Skeletal muscle tissue (tissue), 5 donors: ENCODE measurements around the gene ZFR. TPM values are rescaled to one million over a fixed set of nuclear protein-coding genes. Genes with fewer than 3 reads are reported as not detected.

Source experiments
- H3K27ac ChIP-seq: one replicate; pipeline ENCODE4 v1.7.0; 2013; ENCODE audit warnings: mild to moderate bottlenecking, low read depth, low read length, inconsistent platforms
- H3K27me3 ChIP-seq, 3 donors: one replicate each; pipeline ENCODE4 v1.7.0; 2013; ENCODE audit warnings: low read length in 3 of 3; ENCODE audit not compliant: control insufficient read depth in 3 of 3, insufficient read depth in 3 of 3
- H3K36me3 ChIP-seq, 3 donors: one replicate each; pipeline ENCODE4 v1.7.0; 2013; ENCODE audit warnings: low read length in 3 of 3; ENCODE audit not compliant: control insufficient read depth in 3 of 3, insufficient read depth in 3 of 3
- H3K4me1 ChIP-seq, 3 donors: one replicate each; pipeline ENCODE4 v1.7.0; 2013; ENCODE audit warnings: low read length in 3 of 3, mild to moderate bottlenecking in 3 of 3; ENCODE audit not compliant: control insufficient read depth in 3 of 3, insufficient read depth in 3 of 3
- H3K4me3 ChIP-seq, 3 donors: one replicate each; pipeline ENCODE4 v1.7.0; 2013; ENCODE audit warnings: low read length in 3 of 3
- H3K9ac ChIP-seq, 3 donors: one replicate each; pipeline ENCODE4 v1.7.0; 2013; ENCODE audit warnings: low read length in 3 of 3, mild to moderate bottlenecking in 3 of 3, moderate library complexity in 2 of 3, low read depth in 1 of 3
- H3K9me3 ChIP-seq, 3 donors: one replicate each; pipeline ENCODE4 v1.7.0; 2013; ENCODE audit warnings: low read length in 3 of 3; ENCODE audit not compliant: control insufficient read depth in 3 of 3
- small RNA-seq: library from RNA; depleted of rRNA; stranded (forward); fragments of <200 nt; gene quantifications from one replicate; pipeline ENCODE3, GENCODE V24; 2014
- total RNA-seq: library from RNA; depleted of rRNA; stranded (reverse); fragments of >200 nt; gene quantifications from one replicate; pipeline ENCODE4 v1.2.3, GENCODE V29; 2014
- donor health status: Osteomylitis.

ZFR gene
- total RNA-seq, 1 donor from 2014 or later = 67.8 TPM

GRCh38 chr5:32309761-32310160, 134.8 kb downstream of the ZFR start:
- no peaks in the 10 kb centered on the region for H3K27me3 ChIP-seq
- H3K9ac ChIP-seq = no peak overlapping the region
- H3K27ac ChIP-seq = peak overlapping the region; percentile 23
- H3K9me3 ChIP-seq = no peaks in the 10 kb centered on the region
- H3K36me3 ChIP-seq = no peaks in the 10 kb centered on the region
- H3K4me3 ChIP-seq = no peak overlapping the region
- H3K4me1 ChIP-seq = peaks cover 16 to 29% (median 24%) of the 10 kb centered on the region in 3 donors

- Histone ChIP-seq H3K4me1 (peaks cover 16 to 29% (median 24%) of the 10 kb centered on the region in 3 donors), H3K9me3 (no peaks in the 10 kb centered on the region), H3K36me3 (no peaks in the 10 kb centered on the region), H3K27me3 (no peaks in the 10 kb centered on the region), H3K4me3 (no peak overlapping the region), H3K27ac (peak overlapping the region; percentile 23), H3K9ac (no peak overlapping the region)
These were observed 135.6 kb downstream of the ZFR start for GRCh38 chr5:32308946-32309345.

GRCh38 chr5:32307769-32308194, 136.8 kb downstream of the ZFR start:
- Histone ChIP-seq H3K4me3 (no peak overlapping the region), H3K27ac (no peak overlapping the region), H3K9ac (no peak overlapping the region), H3K4me1 (peaks cover 16 to 29% (median 24%) of the 10 kb centered on the region in 3 donors), H3K9me3 (no peaks in the 10 kb centered on the region), H3K36me3 (no peaks in the 10 kb centered on the region), H3K27me3 (no peaks in the 10 kb centered on the region)

- Histone ChIP-seq H3K9ac (no peak overlapping the region), H3K4me3 (no peak overlapping the region), H3K36me3 (no peaks in the 10 kb centered on the region), H3K27me3 (no peaks in the 10 kb centered on the region), H3K4me1 (peaks cover 9 to 23% (median 23%) of the 10 kb centered on the region in 3 donors), H3K9me3 (no peaks in the 10 kb centered on the region), H3K27ac (no peak overlapping the region)
These were observed 139.9 kb downstream of the ZFR start for GRCh38 chr5:32304622-32305021.

Small RNA genes within 50 kb of the gene (small RNA-seq; reads per million reads assigned to genes)
- 0.19 reads per million for gene MIR579
- not detected for gene RNU6-378P

Other genes starting within 250 kb of the ZFR start
- 15.1 TPM for gene MTMR12, start 131.8 kb downstream of the ZFR start, total RNA-seq
- gene SUB1, start 140.8 kb upstream of the ZFR start, total RNA-seq = 98.1 TPM